ENCODE data around the gene UBE2J2.

- TF ChIP-seq CTCF (IDR thresholded peaks at IDR 0.05) (no peak), POLR2A (IDR thresholded peaks at IDR 0.05) (no peak)
Observed at GRCh38 chr1:1254667-1254998, 19.0 kb downstream of the UBE2J2 start.

All from body of pancreas (tissue), 4 donors.